ENCODE results near the gene TPR. TPM values are rescaled to one million over a fixed set of nuclear protein-coding genes. Genes with fewer than 3 reads are reported as not detected.

Gene TPR
- total and polyA plus RNA-seq, 2 of the 8 experiments (the other 6 are each of a cell fraction or from before 2014, with no cell fraction given), result 57.1 to 102 TPM

DNA sequence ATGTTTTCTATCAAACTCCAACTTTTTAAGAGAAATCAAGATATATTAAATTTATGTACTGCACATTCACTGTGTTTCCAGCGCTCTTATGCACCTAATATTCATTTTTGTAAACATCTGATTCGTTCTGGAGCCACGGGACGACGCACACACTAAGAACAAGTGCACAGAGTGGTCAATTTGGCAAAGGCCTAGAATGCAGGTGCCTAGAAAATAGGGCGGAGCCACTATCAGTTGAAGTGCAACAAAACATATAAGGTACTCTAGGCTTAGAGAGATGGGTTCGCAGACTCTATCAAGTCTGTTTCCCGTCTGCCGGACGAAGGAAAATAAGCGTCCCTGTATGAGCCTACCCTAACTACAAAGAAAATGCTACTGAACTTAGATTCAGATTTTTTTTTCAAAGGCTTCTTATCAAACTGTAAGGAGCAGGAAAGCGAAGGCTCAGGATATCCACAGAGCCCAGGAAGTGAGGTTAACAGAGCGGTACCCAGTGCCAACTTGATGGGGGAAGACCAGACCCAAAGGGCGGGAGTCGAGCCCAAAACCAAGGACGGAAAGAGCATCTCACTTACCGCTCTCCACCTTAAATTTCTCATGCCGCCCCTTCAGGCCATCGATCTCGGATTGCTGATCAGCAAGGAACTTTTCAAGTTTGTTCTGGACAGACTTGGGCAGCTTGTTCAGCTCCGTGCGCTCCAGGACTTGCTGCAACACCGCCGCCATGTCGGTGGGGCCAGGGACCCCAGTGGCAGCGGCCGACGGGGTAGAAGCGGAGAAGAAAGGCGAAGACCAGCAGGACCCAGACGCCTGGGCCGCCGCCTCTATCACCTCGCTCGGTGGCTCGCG lies 526 bp downstream of the TPR start (continued):
- TF ChIP-seq TBP (IDR thresholded peaks at IDR 0.05; ENCODE audit: low read depth, low read length) (no peak), POLR2A (IDR thresholded peaks at IDR 0.05; ENCODE audit: control extremely low read depth in 1 of 2, low read depth in 2 of 2, low read length in 2 of 2) (peak in 1 of 2 experiments; percentile 77; a peak in 1 of 3 replicates), MAFK (IDR thresholded peaks at IDR 0.05; ENCODE audit: low read depth, low read length) (no peak), NANOG (IDR thresholded peaks at IDR 0.05; ENCODE audit: insufficient read depth, low read depth, low read length, poor library complexity, severe bottlenecking) (no peak), SP2 (IDR thresholded peaks at IDR 0.05; ENCODE audit: low read length) (no peak), SAP30 (IDR thresholded peaks at IDR 0.05; ENCODE audit: insufficient read depth, insufficient replicate concordance, low read length) (no peak), SUZ12 (IDR thresholded peaks at IDR 0.05; ENCODE audit: low read length) (no peak), PHF8 (conservative IDR thresholded peaks at IDR 0.05; ENCODE audit: low read depth, low read length) (peak; percentile 69), TAF1 (IDR thresholded peaks at IDR 0.05; ENCODE audit: low read depth, low read length) (no peak), POLR2AphosphoS5 (IDR thresholded peaks at IDR 0.05; ENCODE audit: low read depth, low read length) (no peak)
- TF ChIP-seq, protein P1, sequence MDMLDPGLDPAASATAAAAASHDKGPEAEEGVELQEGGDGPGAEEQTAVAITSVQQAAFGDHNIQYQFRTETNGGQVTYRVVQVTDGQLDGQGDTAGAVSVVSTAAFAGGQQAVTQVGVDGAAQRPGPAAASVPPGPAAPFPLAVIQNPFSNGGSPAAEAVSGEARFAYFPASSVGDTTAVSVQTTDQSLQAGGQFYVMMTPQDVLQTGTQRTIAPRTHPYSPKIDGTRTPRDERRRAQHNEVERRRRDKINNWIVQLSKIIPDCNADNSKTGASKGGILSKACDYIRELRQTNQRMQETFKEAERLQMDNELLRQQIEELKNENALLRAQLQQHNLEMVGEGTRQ (IDR thresholded peaks at IDR 0.05; ENCODE audit: low read length), result no peak
